SK-N-MC (cell line): ENCODE data around the gene SKIC2.

Source experiments
- EZH2 ChIP-seq: fragments of 200-600 bp; sonication (generic); IDR thresholded peaks from one replicate; pipeline ENCODE4 v1.6.1; 2017; ENCODE audit warnings: antibody characterized with exemption
- FOXP2 ChIP-seq: optimal IDR thresholded peaks from 2 replicates; pipeline ENCODE3; 2011; ENCODE audit warnings: mild to moderate bottlenecking, moderate library complexity; ENCODE audit not compliant: insufficient read depth; ENCODE audit errors: extremely low read length, control extremely low read depth
- POLR2AphosphoS5 ChIP-seq: IDR thresholded peaks from 2 replicates; pipeline ENCODE4 v1.6.1; 2012; ENCODE audit warnings: mild to moderate bottlenecking, low read depth, low read length, borderline replicate concordance

DNA sequence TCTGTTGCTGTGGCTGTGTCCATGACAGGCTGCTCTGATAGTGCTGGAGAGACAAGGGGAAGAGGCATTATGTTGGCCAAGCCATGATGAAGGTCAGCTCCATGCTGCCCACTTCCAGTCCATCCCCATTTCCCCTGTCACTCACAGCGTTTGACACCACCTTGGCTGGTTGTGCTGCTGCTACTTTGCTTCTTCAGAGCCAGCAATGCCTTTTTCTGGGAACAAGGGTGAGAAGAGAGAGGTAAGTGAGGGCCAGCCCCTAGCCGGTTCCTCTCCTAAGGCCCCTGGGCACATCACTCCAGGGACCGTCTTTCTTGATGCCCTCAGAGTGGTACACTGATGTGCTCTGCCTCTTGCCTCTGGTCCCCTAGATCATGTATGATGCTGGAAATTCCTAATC is 2.2 kb upstream of the SKIC2 start:
- TF ChIP-seq POLR2AphosphoS5 (no peak), EZH2 (no peak), FOXP2 (no peak)
